Measurements from ENCODE around the gene ZFP42. TPM values are rescaled to one million over a fixed set of nuclear protein-coding genes. Genes with fewer than 3 reads are reported as not detected.

The ZFP42 gene
- total and polyA plus RNA-seq, 2 of the 8 experiments (the other 6 are each of a cell fraction or from before 2014, with no cell fraction given) = 69.4 to 188 TPM

DNA sequence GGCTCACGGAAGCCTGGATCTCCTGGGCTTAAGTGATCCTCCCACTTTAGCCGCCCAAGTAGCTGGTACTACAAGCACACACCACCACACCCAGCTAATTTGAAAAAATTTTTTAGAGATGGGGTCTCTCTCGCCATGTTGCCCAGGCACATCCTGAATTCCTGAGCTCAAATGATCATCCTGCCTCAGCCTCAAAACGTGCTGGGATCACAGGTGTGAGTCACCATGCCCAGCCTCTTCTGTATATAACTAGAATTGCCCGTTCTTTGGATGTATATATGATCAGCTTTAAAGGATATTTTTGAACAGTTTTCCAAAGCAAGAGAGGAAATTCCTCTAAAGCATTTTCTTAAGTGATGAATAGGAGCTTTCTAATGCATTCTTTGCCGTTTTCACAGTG lies 22.7 kb downstream of the ZFP42 start (continued):
- TF ChIP-seq JUND (IDR thresholded peaks at IDR 0.05; ENCODE audit: low read length) (no peak), TAF7 (optimal IDR thresholded peaks at IDR 0.05; ENCODE audit: borderline replicate concordance, low read depth, low read length) (no peak)
